ENCODE measurements around the gene POLR2C.
"Not testable (repeated sequence)": the region's sequence is repeated elsewhere in the genome, so short reads cannot be mapped to it uniquely, and the experiment has no call there.

Gene POLR2C

DNA sequence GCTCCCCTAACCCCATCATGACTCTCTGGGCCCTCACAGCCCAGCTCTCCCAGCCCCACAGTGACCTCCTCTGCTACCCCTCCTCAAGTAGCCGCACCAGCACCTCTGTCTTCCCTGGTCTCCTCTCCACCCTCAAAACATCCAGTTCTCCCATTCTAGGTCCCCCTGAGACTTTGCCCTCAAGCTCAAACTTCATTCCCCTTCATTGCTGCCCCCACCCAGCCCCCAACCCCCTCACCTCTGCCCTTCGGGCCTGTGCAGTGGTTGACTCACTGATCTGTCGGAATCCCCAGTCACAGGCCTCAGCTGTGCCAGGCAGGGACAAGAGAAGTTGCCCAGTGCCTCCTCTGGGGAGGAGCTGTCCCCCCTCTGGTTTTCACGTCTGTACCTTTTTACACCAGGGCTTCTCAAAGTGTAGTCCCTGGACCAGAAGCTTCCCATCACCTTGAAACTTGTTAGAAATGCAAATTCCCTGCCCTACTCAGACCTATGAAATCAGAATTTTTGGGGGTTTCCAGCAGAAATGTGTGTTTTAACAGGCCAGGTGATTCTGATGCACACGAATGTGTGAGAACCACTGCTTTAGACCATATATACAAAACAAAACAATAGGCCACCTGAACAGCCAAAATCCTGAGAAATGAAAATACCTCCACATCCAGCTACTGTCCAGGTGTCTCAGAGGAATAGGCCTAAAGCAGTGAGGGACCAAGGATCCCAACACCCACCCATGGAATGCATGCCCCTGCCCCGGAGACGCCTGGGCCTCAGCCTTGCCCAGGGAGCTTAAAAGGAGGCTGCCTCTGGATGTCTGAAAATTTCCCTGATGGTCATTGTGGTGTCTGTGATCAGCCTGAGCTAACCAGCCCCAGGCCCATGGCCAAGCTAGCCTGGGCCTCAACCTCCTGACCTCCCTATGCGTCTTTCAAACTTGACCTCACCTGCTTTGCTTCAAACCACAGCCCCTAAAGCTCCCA is 24.7 kb downstream of the POLR2C start:
- in situ Hi-C loops (cut with MboI; ENCODE audit: low sequenced_read_pairs, unreplicated experiment), result no loop called here
- TF ChIP-seq, protein P1, sequence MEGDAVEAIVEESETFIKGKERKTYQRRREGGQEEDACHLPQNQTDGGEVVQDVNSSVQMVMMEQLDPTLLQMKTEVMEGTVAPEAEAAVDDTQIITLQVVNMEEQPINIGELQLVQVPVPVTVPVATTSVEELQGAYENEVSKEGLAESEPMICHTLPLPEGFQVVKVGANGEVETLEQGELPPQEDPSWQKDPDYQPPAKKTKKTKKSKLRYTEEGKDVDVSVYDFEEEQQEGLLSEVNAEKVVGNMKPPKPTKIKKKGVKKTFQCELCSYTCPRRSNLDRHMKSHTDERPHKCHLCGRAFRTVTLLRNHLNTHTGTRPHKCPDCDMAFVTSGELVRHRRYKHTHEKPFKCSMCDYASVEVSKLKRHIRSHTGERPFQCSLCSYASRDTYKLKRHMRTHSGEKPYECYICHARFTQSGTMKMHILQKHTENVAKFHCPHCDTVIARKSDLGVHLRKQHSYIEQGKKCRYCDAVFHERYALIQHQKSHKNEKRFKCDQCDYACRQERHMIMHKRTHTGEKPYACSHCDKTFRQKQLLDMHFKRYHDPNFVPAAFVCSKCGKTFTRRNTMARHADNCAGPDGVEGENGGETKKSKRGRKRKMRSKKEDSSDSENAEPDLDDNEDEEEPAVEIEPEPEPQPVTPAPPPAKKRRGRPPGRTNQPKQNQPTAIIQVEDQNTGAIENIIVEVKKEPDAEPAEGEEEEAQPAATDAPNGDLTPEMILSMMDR (IDR thresholded peaks at IDR 0.05; ENCODE audit: borderline replicate concordance, control extremely low read depth, extremely low read depth, insufficient read depth, missing control alignments), result no peak
- DNase-seq (ENCODE audit: low spot score), result peak; percentile 44

DNA sequence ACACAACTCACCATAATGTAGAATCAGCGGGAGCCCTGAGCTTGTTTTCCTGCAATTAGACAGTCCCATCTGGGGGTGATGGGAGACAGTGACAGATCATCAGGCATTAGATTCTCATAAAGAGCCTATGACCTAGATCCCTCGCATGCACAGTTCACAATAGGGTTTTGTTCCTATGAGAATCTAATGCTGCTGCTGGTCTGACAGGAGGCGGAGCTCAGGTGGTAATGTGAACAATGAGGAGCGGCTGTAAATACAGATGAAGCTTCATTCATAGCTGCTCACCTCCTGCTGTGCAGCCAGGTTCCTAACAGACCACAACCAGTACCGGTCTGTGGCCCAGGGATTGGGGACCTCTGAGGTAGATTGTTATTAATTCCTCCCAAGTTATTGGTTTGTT is 26.8 kb downstream of the POLR2C start:
- TF ChIP-seq, protein P1 (IDR thresholded peaks at IDR 0.05; ENCODE audit: borderline replicate concordance, control extremely low read depth, extremely low read depth, insufficient read depth, missing control alignments), result no peak
- no peak for DNase-seq (ENCODE audit: low spot score)
- in situ Hi-C loops (cut with MboI; ENCODE audit: low sequenced_read_pairs, unreplicated experiment), result no loop called here

DNA sequence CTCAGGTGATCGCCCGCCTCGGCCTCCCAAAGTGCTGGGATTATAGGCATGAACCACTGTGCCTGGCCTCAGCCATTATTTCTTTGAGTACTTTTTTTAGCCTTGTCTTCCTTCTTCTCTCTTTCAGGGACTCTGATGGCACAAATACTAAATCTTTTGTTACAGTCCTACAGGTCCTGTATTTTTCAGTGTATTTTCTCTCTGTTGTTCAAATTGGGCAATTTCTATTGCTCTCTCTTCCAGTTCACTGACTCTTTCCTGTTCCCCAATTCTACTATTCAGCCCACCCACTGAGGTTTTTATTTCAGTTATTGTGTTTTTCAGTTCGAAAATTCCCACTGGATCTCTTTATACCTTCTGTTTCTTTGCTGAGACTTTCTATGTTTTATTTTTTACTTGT is 31.3 kb downstream of the POLR2C start:
- in situ Hi-C loops (cut with MboI; ENCODE audit: low sequenced_read_pairs, unreplicated experiment), result no loop called here
- no peak for DNase-seq (ENCODE audit: low spot score)
- TF ChIP-seq, protein P1 (IDR thresholded peaks at IDR 0.05; ENCODE audit: borderline replicate concordance, control extremely low read depth, extremely low read depth, insufficient read depth, missing control alignments), result no peak

DNA sequence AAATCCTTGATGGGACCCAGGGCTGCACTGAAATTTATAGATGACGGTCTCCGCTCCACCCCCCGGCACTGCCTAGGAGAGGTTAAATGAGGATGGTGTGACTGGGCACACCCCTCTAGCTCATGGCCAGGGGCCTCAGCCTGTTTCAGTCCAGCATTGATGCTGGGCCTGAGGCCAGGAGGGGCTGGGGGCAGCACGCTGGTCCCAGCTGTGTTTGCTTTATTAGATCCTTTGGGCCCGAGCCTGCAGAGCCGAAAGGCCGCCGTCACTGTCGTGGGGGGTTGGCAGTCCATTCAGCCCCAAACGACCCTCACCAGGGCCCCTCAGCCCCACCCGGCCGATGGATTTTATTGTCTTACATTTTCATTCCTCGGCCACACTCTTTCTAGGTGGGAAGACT is 34.6 kb downstream of the POLR2C start:
- TF ChIP-seq, protein P1 (IDR thresholded peaks at IDR 0.05; ENCODE audit: borderline replicate concordance, control extremely low read depth, extremely low read depth, insufficient read depth, missing control alignments), result no peak
- in situ Hi-C loops (cut with MboI; ENCODE audit: low sequenced_read_pairs, unreplicated experiment), result no loop called here
- DNase-seq (ENCODE audit: low spot score), result no peak

DNA sequence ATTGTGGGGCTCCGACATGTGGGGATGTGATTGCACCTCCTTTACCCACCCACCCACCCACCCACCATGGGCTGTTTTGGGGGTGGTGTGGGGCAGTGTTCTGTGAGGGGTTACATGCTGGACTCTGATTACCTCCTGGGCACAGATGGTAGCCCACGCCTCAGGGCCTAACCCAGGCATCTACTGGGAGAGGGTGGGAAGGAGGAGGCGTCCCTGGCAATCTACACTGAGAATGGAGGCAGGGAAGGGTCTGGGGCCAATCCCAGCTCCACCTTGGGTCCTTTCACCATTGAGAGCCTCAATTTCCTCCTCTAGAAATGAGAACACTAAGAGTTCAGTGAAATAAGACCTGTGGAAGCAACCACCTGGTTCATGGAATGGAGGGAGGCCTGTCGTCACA is 35.6 kb downstream of the POLR2C start:
- DNase-seq (ENCODE audit: low spot score), result no peak
- TF ChIP-seq, protein P1 (IDR thresholded peaks at IDR 0.05; ENCODE audit: borderline replicate concordance, control extremely low read depth, extremely low read depth, insufficient read depth, missing control alignments), result no peak
- in situ Hi-C loops (cut with MboI; ENCODE audit: low sequenced_read_pairs, unreplicated experiment), result no loop called here

DNA sequence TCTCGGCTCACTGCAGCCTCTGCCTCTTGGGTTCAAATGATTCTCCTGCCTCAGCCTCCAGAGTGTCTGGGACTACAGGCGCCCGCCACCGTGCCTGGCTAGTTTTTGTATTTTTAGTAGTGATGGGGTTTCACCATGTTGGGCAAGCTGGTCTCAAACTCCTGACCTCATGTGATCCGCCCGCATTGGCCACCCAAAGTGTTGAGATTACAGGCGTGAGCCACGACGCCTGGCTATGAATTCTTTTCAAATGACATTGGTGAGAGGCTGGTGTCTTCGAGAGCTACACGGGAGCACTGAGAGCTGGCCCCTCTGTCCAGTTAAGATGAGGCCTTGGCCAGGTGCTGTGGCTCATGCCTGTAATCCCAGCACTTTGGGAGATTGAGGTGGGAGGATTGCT is 37.5 kb downstream of the POLR2C start:
- DNase-seq (ENCODE audit: low spot score); in situ Hi-C loops (cut with MboI; ENCODE audit: low sequenced_read_pairs, unreplicated experiment): not testable (repeated sequence)

DNA sequence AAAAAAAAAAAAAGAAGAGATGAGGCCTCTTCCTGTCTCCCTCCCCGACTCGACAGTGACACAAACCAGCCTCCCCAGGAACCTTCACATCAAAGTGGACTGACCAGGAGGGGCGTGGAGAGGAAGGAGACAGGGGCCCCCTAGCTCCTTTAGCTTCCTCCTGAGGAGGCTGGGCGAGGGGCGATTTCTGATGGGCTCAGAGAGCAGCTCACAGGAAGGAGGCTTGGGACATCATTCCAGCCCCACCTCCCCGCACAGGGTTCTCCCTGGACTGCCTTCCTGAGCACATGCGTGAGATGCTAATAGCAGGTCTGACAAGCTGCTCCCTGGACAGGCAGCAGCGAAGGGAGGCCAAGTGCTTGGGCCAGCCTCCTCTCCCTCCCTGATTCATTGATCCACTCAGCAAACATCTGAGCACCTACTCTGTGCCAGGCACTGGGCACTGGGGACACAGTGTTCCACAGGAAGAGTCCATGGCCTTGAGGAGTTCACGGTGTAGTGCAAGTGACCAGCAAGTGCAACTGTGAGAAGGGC is 38.2 kb downstream of the POLR2C start:
- in situ Hi-C loops (cut with MboI; ENCODE audit: low sequenced_read_pairs, unreplicated experiment), result no loop called here
- TF ChIP-seq, protein P1 (IDR thresholded peaks at IDR 0.05; ENCODE audit: borderline replicate concordance, control extremely low read depth, extremely low read depth, insufficient read depth, missing control alignments), result no peak
- no peak for DNase-seq (ENCODE audit: low spot score)
